ENCODE results near the gene PREP.

The PREP gene

DNA sequence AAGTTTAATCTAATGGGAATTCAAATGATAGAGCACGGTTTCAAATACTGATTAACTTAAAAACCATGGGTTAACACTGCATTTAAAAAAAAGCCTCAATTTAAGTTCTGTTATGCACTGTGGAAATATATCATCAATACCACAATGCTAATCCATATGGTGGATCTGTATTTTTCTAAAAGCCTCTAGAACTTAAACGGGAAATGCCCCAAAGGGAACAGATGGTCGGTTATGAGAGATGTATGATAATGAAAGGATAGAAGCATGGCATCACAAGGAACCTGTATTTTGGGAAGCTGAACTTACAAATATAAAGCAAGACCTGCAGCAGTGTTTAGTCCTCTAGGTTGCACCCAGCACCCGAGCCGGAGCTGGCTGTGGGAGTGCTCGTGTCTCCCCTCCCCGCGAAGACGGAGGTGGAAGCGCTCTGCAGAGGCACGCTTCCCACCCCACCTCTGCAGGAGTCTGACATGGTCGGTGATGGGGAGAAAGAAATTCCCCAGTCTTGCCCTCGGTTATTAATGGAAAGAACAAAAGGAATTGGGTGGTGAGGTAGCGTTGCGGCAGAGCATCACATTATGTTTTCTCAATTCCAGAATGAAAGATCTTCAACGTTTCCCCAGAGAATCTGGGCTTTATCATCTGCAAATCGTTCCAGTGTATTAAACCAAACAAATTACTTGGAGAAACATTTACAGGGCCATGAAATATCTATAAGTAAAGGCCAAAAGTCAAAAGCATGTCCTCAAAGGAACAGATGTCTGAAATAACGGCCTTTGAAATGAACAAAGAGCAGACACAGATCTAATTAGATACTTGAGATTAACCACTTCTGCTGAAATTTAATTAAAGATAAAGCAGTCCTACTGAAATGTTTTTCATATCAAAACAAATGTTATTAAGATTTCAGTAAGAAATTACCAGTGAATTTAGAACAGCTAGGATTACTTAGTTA, 120.0 kb downstream of the PREP start:
- TF ChIP-seq, protein P1, sequence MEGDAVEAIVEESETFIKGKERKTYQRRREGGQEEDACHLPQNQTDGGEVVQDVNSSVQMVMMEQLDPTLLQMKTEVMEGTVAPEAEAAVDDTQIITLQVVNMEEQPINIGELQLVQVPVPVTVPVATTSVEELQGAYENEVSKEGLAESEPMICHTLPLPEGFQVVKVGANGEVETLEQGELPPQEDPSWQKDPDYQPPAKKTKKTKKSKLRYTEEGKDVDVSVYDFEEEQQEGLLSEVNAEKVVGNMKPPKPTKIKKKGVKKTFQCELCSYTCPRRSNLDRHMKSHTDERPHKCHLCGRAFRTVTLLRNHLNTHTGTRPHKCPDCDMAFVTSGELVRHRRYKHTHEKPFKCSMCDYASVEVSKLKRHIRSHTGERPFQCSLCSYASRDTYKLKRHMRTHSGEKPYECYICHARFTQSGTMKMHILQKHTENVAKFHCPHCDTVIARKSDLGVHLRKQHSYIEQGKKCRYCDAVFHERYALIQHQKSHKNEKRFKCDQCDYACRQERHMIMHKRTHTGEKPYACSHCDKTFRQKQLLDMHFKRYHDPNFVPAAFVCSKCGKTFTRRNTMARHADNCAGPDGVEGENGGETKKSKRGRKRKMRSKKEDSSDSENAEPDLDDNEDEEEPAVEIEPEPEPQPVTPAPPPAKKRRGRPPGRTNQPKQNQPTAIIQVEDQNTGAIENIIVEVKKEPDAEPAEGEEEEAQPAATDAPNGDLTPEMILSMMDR (IDR thresholded peaks at IDR 0.05; ENCODE audit: insufficient read depth, low read length, poor library complexity, severe bottlenecking): no peak
- Histone ChIP-seq H3K4me3 (replicated peaks; ENCODE audit: low read depth, low read length) (no peak overlapping the region), H3K27me3 (replicated peaks; ENCODE audit: control insufficient read depth, insufficient read depth, low read length) (no peaks in the 10 kb centered on the region), H3K36me3 (ENCODE audit: control insufficient read depth, insufficient read depth, low read length) (peaks cover 7% of the 10 kb centered on the region)
- DNase-seq (ENCODE audit: extremely low read depth, insufficient read length): no peak

DNA sequence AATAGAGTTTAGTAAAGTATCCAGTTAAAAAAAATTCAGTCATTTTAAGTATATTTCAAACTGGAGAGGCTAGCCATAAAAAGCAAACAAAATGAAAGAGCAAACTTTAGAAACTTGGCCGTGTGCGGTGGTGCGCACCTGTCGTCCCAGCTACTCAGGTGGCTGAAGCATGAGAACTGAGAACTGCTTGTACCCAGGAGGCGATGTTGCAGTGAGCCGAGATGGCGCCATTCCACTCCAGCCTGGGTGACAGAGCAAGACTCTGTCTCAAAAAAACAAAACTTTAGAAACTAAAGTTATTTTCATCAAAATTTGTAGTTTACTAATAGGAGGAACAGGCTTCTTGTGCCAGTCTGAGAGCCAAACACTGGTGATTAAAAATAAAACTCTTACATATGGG, 122.8 kb downstream of the PREP start:
- TF ChIP-seq, protein P1 (IDR thresholded peaks at IDR 0.05; ENCODE audit: insufficient read depth, low read length, poor library complexity, severe bottlenecking): no peak
- Histone ChIP-seq H3K36me3 (ENCODE audit: control insufficient read depth, insufficient read depth, low read length) (peaks cover 7% of the 10 kb centered on the region), H3K27me3 (replicated peaks; ENCODE audit: control insufficient read depth, insufficient read depth, low read length) (no peaks in the 10 kb centered on the region), H3K4me3 (replicated peaks; ENCODE audit: low read depth, low read length) (no peak overlapping the region)
- DNase-seq (ENCODE audit: extremely low read depth, insufficient read length): no peak

DNA sequence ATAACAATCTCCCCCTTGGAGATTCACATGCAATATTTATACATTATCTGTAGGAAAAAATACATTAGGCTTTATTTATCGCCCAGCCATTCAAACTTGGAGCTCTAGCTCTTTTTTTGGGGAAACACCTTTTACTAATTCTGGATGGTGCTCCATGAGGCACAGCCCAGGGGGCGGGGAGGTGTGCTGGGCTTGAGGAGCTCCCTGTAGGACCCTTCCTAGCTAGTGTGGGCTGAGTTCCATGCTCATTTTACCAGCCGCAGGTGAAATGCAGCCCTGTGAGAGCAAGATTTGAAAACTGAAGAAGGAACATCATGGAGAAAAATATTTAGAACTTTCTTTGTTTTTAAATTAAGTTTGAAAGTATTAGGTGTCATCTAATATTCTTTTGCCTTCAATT, 123.4 kb downstream of the PREP start:
- no peaks in the 10 kb centered on the region for H3K27me3 ChIP-seq (replicated peaks; ENCODE audit: control insufficient read depth, insufficient read depth, low read length)
- TF ChIP-seq, protein P1 (IDR thresholded peaks at IDR 0.05; ENCODE audit: insufficient read depth, low read length, poor library complexity, severe bottlenecking): no peak
- no peak for DNase-seq (ENCODE audit: extremely low read depth, insufficient read length)
- peaks cover 7% of the 10 kb centered on the region for H3K36me3 ChIP-seq (ENCODE audit: control insufficient read depth, insufficient read depth, low read length)
- no peak overlapping the region for H3K4me3 ChIP-seq (replicated peaks; ENCODE audit: low read depth, low read length)

DNA sequence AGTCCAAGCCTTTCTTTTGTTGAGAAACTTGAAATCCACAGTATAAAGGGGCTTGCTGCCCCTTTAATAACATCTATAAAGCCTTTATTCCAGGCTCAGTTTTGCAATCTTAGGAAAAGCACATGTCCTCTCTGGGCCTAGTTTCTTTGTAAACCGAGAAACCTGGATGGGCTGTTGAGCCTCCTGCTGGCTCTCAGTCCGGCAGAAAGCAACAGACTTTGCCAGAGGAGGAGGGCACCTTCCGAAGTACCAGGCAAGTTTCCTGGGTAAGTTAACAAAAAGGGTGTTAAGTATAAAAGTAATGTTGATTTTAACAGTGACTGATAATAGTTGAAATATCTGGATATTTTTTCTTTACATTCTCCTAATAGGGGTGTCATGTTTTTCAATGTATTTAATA, 124.1 kb downstream of the PREP start:
- Histone ChIP-seq H3K4me3 (replicated peaks; ENCODE audit: low read depth, low read length) (no peak overlapping the region), H3K27me3 (replicated peaks; ENCODE audit: control insufficient read depth, insufficient read depth, low read length) (no peaks in the 10 kb centered on the region), H3K36me3 (ENCODE audit: control insufficient read depth, insufficient read depth, low read length) (peaks cover 7% of the 10 kb centered on the region)
- no peak for DNase-seq (ENCODE audit: extremely low read depth, insufficient read length)
- TF ChIP-seq, protein P1 (IDR thresholded peaks at IDR 0.05; ENCODE audit: insufficient read depth, low read length, poor library complexity, severe bottlenecking): no peak

DNA sequence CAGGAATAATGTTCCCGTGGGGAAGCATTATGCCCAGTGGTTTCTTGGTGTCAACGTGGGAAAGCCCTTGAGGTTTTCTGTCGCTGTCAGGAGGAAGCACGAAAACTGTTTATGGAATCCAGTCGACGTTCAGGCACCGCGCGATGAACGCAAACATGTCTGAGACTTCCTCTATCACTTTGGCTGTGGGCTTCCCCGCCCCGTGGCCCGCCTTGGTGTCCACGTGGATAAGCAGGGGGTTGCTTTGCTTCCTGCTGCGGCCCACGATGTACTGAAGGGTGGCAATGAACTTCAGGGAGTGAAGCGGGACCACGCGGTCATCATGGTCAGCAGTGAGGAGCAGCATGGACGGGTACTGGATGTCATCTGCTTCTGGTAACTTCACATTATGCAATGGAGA, 124.8 kb downstream of the PREP start:
- TF ChIP-seq, protein P1 (IDR thresholded peaks at IDR 0.05; ENCODE audit: insufficient read depth, low read length, poor library complexity, severe bottlenecking): no peak
- DNase-seq (ENCODE audit: extremely low read depth, insufficient read length): no peak
- peaks cover 7% of the 10 kb centered on the region for H3K36me3 ChIP-seq (ENCODE audit: control insufficient read depth, insufficient read depth, low read length)

More for the DNA sequence above, 124.8 kb downstream of the PREP start:
- Histone ChIP-seq H3K27me3 (replicated peaks; ENCODE audit: control insufficient read depth, insufficient read depth, low read length) (no peaks in the 10 kb centered on the region), H3K4me3 (replicated peaks; ENCODE audit: low read depth, low read length) (no peak overlapping the region)
